Gastroesophageal sphincter (tissue), 3 donors: ENCODE data around the gene EIPR1.

Experiments
- POLR2A ChIP-seq, 2 donors: fragments of 450-650 bp; IDR thresholded peaks; one replicate each; pipeline ENCODE4 v1.6.1; 2017; ENCODE audit warnings: antibody characterized with exemption in 2 of 2, mild to moderate bottlenecking in 2 of 2, moderate library complexity in 1 of 2
- POLR2AphosphoS5 ChIP-seq: sonication (generic); formaldehyde crosslinking; IDR thresholded peaks from one replicate; pipeline ENCODE4 v1.6.1; 2017; ENCODE audit warnings: antibody characterized with exemption
- TF ChIP-seq, protein P1 (sequence below), 4 experiments: fragments of 200-600 bp in 2 of 4; fragments of 450-650 bp in 2 of 4; sonication (generic) in 1 of 4; IDR thresholded peaks; one replicate each; pipeline ENCODE4 v1.5.1; 2017 to 2019; ENCODE audit warnings: antibody characterized with exemption in 4 of 4, mild to moderate bottlenecking in 2 of 4, moderate library complexity in 2 of 4

DNA sequence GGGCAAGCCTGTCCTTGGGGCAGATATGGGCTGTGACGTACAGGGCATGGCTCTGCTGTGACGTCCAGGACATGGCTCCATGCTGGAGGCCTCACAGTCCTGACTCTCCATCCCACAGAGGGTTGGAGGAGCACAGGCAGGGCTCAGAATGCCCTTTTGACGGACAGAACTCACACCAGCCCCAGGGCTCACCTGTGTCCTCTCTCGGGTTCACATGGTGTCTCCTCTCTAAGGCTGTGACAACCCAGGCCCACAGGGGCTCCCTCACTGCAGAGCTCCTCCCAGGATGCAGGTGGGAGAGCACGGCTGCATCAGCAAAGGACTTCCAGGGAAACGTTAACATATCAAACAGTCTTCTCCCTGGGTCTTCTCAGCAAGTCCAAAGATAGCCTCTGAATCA, 133.8 kb downstream of the EIPR1 start:
- TF ChIP-seq, protein P1, sequence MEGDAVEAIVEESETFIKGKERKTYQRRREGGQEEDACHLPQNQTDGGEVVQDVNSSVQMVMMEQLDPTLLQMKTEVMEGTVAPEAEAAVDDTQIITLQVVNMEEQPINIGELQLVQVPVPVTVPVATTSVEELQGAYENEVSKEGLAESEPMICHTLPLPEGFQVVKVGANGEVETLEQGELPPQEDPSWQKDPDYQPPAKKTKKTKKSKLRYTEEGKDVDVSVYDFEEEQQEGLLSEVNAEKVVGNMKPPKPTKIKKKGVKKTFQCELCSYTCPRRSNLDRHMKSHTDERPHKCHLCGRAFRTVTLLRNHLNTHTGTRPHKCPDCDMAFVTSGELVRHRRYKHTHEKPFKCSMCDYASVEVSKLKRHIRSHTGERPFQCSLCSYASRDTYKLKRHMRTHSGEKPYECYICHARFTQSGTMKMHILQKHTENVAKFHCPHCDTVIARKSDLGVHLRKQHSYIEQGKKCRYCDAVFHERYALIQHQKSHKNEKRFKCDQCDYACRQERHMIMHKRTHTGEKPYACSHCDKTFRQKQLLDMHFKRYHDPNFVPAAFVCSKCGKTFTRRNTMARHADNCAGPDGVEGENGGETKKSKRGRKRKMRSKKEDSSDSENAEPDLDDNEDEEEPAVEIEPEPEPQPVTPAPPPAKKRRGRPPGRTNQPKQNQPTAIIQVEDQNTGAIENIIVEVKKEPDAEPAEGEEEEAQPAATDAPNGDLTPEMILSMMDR (IDR thresholded peaks at IDR 0.05): no peak
- TF ChIP-seq POLR2AphosphoS5 (no peak), POLR2A (IDR thresholded peaks at IDR 0.05) (no peak)
